HCT116 (cell line): ENCODE measurements around the gene DAZAP1. TPM values are rescaled to one million over a fixed set of nuclear protein-coding genes. Genes with fewer than 3 reads are reported as not detected.

Experiments
- ATAC-seq: fragments of 200-7000 bp; cut with Tn5 transposase; 2 replicates; pipeline ENCODE4 v1.9.1; 2020; ENCODE audit warnings: mild to moderate bottlenecking, moderate library complexity
- BruUV-seq: library from RNA; stranded (reverse); fragments of 400-500 nt; replicated peaks from 2 replicates; lab custom pipeline; 2021; lab: Mats Ljungman, UMichigan
- CTCF ChIA-PET: fragments of 300-600 bp; sonication (Branson Sonifier 250); formaldehyde crosslinking; loops from one replicate; lab custom pipeline; 2021; ENCODE audit warnings: antibody characterized with exemption; lab: Charles Lee
- POLR2A ChIA-PET: fragments of 300-600, 350-600 bp; sonication (Branson Sonifier 250); formaldehyde crosslinking; loops from one replicate; lab custom pipeline; 2021; ENCODE audit warnings: antibody characterized with exemption; lab: Charles Lee
- RAD21 ChIA-PET, 2 experiments: fragments of 300-600 bp; sonication (Branson Sonifier 250); formaldehyde crosslinking; loops; one replicate each; lab custom pipeline; 2023; ENCODE audit warnings: low total read pairs in 2 of 2; ENCODE audit not compliant: uncharacterized antibody in 2 of 2, unreplicated experiment in 2 of 2, low non-redundant PET in 1 of 2; lab: Charles Lee
- DNase-seq: peaks from one replicate; pipeline ENCODE4 v3.0.0-alpha.2; 2010; ENCODE audit warnings: low read depth, low spot score
- H2AFZ ChIP-seq: fragments of 200-600 bp; shearing (Covaris generic), sonication (generic); 2 replicates; pipeline ENCODE4 v1.6.1; 2017; ENCODE audit warnings: low read depth, mixed run types, mixed read lengths, antibody characterized with exemption, low read length; ENCODE audit not compliant: poor library complexity, severe bottlenecking
- H3K27ac ChIP-seq: 2 replicates; pipeline ENCODE4 v1.5.1; 2012; ENCODE audit warnings: low read depth, low read length
- H3K27me3 ChIP-seq: fragments of 200-600 bp; sonication (generic); 2 replicates; pipeline ENCODE4 v1.6.1; 2016; ENCODE audit warnings: mixed run types, low read length, mixed read lengths; ENCODE audit not compliant: insufficient read depth
- H3K36me3 ChIP-seq, 2 experiments: fragments of 200-500 bp in 1 of 2; fragments of 200-600 bp in 1 of 2; sonication (Bioruptor generic) in 1 of 2; sonication (generic) in 1 of 2; 2 replicates each; pipeline versions ENCODE4 v1.5.1 to v1.6.1; 2014 to 2016; ENCODE audit warnings: low read length in 2 of 2, inconsistent platforms in 1 of 2, mixed read lengths in 1 of 2, mixed run types in 1 of 2; ENCODE audit not compliant: insufficient read depth in 2 of 2, control insufficient read depth in 1 of 2
- H3K4me1 ChIP-seq, 2 experiments: fragments of 200-600 bp in 1 of 2; sonication (generic) in 1 of 2; 2 replicates each; pipeline versions ENCODE4 v1.5.1 to v1.6.1; 2012 to 2017; ENCODE audit warnings: low read length in 2 of 2, inconsistent platforms in 1 of 2, mild to moderate bottlenecking in 1 of 2, mixed read lengths in 1 of 2, mixed run types in 1 of 2, moderate library complexity in 1 of 2; ENCODE audit not compliant: insufficient read depth in 2 of 2, control insufficient read depth in 1 of 2
- H3K4me2 ChIP-seq: fragments of 200-600 bp; sonication (generic); 2 replicates; pipeline ENCODE4 v1.6.1; 2017; ENCODE audit warnings: mixed run types, low read length, mixed read lengths
- H3K4me3 ChIP-seq, 2 experiments: fragments of 200-600 bp in 1 of 2; sonication (generic) in 1 of 2; replicated peaks in 1 of 2; 2 replicates each; pipeline ENCODE4 v1.5.1; 2011 to 2016; ENCODE audit warnings: low read length in 2 of 2, control low read depth in 1 of 2, low read depth in 1 of 2, mild to moderate bottlenecking in 1 of 2, mixed read lengths in 1 of 2, mixed run types in 1 of 2
- H3K79me2 ChIP-seq: fragments of 200-600 bp; sonication (generic); 2 replicates; pipeline ENCODE4 v1.6.1; 2017; ENCODE audit warnings: mild to moderate bottlenecking, mixed run types, low read length, moderate library complexity, mixed read lengths; ENCODE audit not compliant: insufficient read depth
- H3K9ac ChIP-seq: fragments of 200-600 bp; sonication (generic); 2 replicates; pipeline ENCODE4 v1.6.1; 2016; ENCODE audit warnings: low read length, mixed read lengths
- H3K9me2 ChIP-seq: fragments of 200-600 bp; sonication (generic), shearing (Covaris generic); 2 replicates; pipeline ENCODE4 v1.6.1; 2017; ENCODE audit warnings: mixed run types, mild to moderate bottlenecking, moderate library complexity; ENCODE audit not compliant: insufficient read depth
- H3K9me3 ChIP-seq, 2 experiments: fragments of 200-500 bp in 1 of 2; fragments of 200-600 bp in 1 of 2; sonication (Bioruptor generic) in 1 of 2; sonication (generic) in 1 of 2; 2 replicates each; pipeline ENCODE4 v1.6.1; 2014 to 2017; ENCODE audit warnings: low read length in 2 of 2, mixed read lengths in 2 of 2, inconsistent platforms in 1 of 2, low read depth in 1 of 2, mild to moderate bottlenecking in 1 of 2, mixed run types in 1 of 2, moderate library complexity in 1 of 2; ENCODE audit not compliant: control insufficient read depth in 1 of 2, insufficient read depth in 1 of 2
- H4K20me1 ChIP-seq: fragments of 200-600 bp; sonication (generic), shearing (Covaris generic); 2 replicates; pipeline ENCODE4 v1.6.1; 2017; ENCODE audit warnings: mixed run types, mild to moderate bottlenecking, moderate library complexity; ENCODE audit not compliant: insufficient read depth
- CBX3 ChIP-seq: IDR thresholded peaks from 2 replicates; pipeline ENCODE4 v1.6.1; 2012; ENCODE audit warnings: low read depth
- CEBPB ChIP-seq: IDR thresholded peaks from 2 replicates; pipeline ENCODE4 v1.6.1; 2012; ENCODE audit warnings: low read depth
- CTCF ChIP-seq, 3 experiments: fragments of 200-600 bp in 1 of 3; sonication (generic) in 1 of 3; IDR thresholded peaks in 2 of 3; conservative IDR thresholded peaks in 1 of 3; 2 replicates each; pipeline ENCODE4 v1.5.1; 2012 to 2017; ENCODE audit warnings: low read depth in 2 of 3, low read length in 2 of 3, antibody characterized with exemption in 1 of 3, borderline replicate concordance in 1 of 3, control low read depth in 1 of 3, mild to moderate bottlenecking in 1 of 3, mixed read lengths in 1 of 3, mixed run types in 1 of 3, moderate library complexity in 1 of 3; ENCODE audit not compliant: insufficient read depth in 1 of 3
- EGR1 ChIP-seq: IDR thresholded peaks from 2 replicates; pipeline ENCODE4 v1.6.1; 2012; ENCODE audit warnings: low read depth
- ELF1 ChIP-seq: IDR thresholded peaks from 2 replicates; pipeline ENCODE4 v1.6.1; 2012; ENCODE audit warnings: low read depth, borderline replicate concordance
- EZH2 ChIP-seq: fragments of 200-600 bp; sonication (generic); IDR thresholded peaks from 2 replicates; pipeline ENCODE4 v1.6.1; 2017; ENCODE audit warnings: antibody characterized with exemption, mixed run types
- EZH2phosphoT487 ChIP-seq: fragments of 200-600 bp; IDR thresholded peaks from 2 replicates; pipeline ENCODE4 v1.6.1; 2018; ENCODE audit warnings: antibody characterized with exemption, borderline replicate concordance
- FOSL1 ChIP-seq: IDR thresholded peaks from 2 replicates; pipeline ENCODE4 v1.6.1; 2012; ENCODE audit warnings: low read depth
- JUND ChIP-seq: IDR thresholded peaks from 2 replicates; pipeline ENCODE4 v1.6.1; 2012
- MAX ChIP-seq: IDR thresholded peaks from 2 replicates; pipeline ENCODE4 v1.6.1; 2012
- POLR2A ChIP-seq: IDR thresholded peaks from 2 replicates; pipeline ENCODE4 v1.7.0; 2011; ENCODE audit warnings: borderline replicate concordance; ENCODE audit not compliant: insufficient read depth, insufficient read length; ENCODE audit errors: extremely low read depth
- SIN3A ChIP-seq: IDR thresholded peaks from 2 replicates; pipeline ENCODE4 v1.6.1; 2012; ENCODE audit warnings: low read depth
- SRF ChIP-seq: IDR thresholded peaks from 2 replicates; pipeline ENCODE4 v1.6.1; 2012; ENCODE audit warnings: low read depth
- YY1 ChIP-seq: IDR thresholded peaks from 2 replicates; pipeline ENCODE4 v1.6.1; 2011; ENCODE audit warnings: low read length, low read depth, moderate library complexity, mild to moderate bottlenecking; ENCODE audit not compliant: insufficient replicate concordance; ENCODE audit errors: extremely low read depth
- ZNF274 ChIP-seq: fragments of 200-500 bp; sonication (Bioruptor generic); IDR thresholded peaks from 2 replicates; pipeline ENCODE4 v1.6.1; 2014; ENCODE audit warnings: mild to moderate bottlenecking, low read depth, low read length, inconsistent platforms
- intact Hi-C: fragments of 100-400 bp; cut with micrococcal nuclease; formaldehyde crosslinking; loops from 2 replicates; pipeline ENCODE4 v1.10.0; 2022
- total RNA-seq: library from RNA; stranded (reverse); gene quantifications from one replicate; pipeline ENCODE4 v1.2.1, GENCODE V29; 2021; ENCODE audit not compliant: unreplicated experiment
- TF ChIP-seq, protein P1 (sequence below): IDR thresholded peaks from 2 replicates; pipeline ENCODE4 v1.6.1; 2012
- TF ChIP-seq, protein P2 (sequence below): IDR thresholded peaks from 2 replicates; pipeline ENCODE4 v1.6.1; 2012; ENCODE audit warnings: low read depth
- TF ChIP-seq, protein P3 (sequence below): IDR thresholded peaks from 2 replicates; pipeline ENCODE4 v1.6.1; 2011; ENCODE audit warnings: mild to moderate bottlenecking, low read length, moderate library complexity; ENCODE audit not compliant: insufficient replicate concordance; ENCODE audit errors: extremely low read depth

DAZAP1 gene
- total RNA-seq, 1 experiment from 2014 or later, result 191 TPM

- Histone ChIP-seq H3K4me1 (peaks cover 43 to 66% of the 10 kb centered on the region in 2 experiments), H3K27me3 (no peaks in the 10 kb centered on the region; the same call in 1 of the 2 replicates), H4K20me1 (peaks cover 17% of the 10 kb centered on the region; the same call in 1 of the 2 replicates), H3K27ac (peak overlapping the region; percentile 82), H2AFZ (no peak overlapping the region), H3K9me3 (no peaks in the 10 kb centered on the region), H3K9ac (peak overlapping the region; percentile 71), H3K4me2 (peak overlapping the region; percentile 99), H3K9me2 (no peaks in the 10 kb centered on the region), H3K79me2 (peaks cover 23% of the 10 kb centered on the region), H3K36me3 (peaks cover 10 to 20% of the 10 kb centered on the region in 2 experiments), H3K4me3 (peak overlapping the region; percentile 48 to 62)
- ChIA-PET RAD21 (interaction anchor here in 1 of 2 experiments (0.6 to 1.3 kb wide), 2 partner anchors 10 to 166 kb away, joined by 3 to 4 read pairs; no protein-coding TSS in a partner anchor), POLR2A (interaction anchor here (0.8 to 3.0 kb wide), 5 partner anchors 9 to 177 kb away, joined by 3 to 28 read pairs (median 3); partner anchors contain the start of gene REEP6), CTCF (interaction anchor here (0.9 to 3.0 kb wide), 7 partner anchors 9 to 381 kb away, joined by 3 to 49 read pairs (median 4); no protein-coding TSS in a partner anchor)
- ATAC-seq (peak; percentile 75), DNase-seq (no peak)
- intact Hi-C loops, result no loop called here
- BruUV-seq, result no TSS peak
- TF ChIP-seq SIN3A (no peak), YY1 (peak; percentile 23), ZNF274 (no peak), JUND (no peak), FOSL1 (no peak), MAX (0 out of 2 replicates have a peak, but pooled peaks have one; percentile 10), EZH2phosphoT487 (no peak), POLR2A (no peak), ELF1 (no peak), CTCF (IDR thresholded peaks at IDR 0.05 in 2 of 3, conservative IDR thresholded peaks at IDR 0.05 in 1 of 3; ENCODE audit: borderline replicate concordance in 1 of 3, insufficient read depth in 1 of 3, low read depth in 2 of 3, low read length in 2 of 3) (peak; percentile 77 to 88 (median 77)), CBX3 (no peak; the same call in 1 of the 2 replicates), EZH2 (no peak), EGR1 (peak; percentile 94), CEBPB (no peak), SRF (no peak)
- TF ChIP-seq, protein P1, sequence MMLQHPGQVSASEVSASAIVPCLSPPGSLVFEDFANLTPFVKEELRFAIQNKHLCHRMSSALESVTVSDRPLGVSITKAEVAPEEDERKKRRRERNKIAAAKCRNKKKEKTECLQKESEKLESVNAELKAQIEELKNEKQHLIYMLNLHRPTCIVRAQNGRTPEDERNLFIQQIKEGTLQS, result no peak
- TF ChIP-seq, protein P2, sequence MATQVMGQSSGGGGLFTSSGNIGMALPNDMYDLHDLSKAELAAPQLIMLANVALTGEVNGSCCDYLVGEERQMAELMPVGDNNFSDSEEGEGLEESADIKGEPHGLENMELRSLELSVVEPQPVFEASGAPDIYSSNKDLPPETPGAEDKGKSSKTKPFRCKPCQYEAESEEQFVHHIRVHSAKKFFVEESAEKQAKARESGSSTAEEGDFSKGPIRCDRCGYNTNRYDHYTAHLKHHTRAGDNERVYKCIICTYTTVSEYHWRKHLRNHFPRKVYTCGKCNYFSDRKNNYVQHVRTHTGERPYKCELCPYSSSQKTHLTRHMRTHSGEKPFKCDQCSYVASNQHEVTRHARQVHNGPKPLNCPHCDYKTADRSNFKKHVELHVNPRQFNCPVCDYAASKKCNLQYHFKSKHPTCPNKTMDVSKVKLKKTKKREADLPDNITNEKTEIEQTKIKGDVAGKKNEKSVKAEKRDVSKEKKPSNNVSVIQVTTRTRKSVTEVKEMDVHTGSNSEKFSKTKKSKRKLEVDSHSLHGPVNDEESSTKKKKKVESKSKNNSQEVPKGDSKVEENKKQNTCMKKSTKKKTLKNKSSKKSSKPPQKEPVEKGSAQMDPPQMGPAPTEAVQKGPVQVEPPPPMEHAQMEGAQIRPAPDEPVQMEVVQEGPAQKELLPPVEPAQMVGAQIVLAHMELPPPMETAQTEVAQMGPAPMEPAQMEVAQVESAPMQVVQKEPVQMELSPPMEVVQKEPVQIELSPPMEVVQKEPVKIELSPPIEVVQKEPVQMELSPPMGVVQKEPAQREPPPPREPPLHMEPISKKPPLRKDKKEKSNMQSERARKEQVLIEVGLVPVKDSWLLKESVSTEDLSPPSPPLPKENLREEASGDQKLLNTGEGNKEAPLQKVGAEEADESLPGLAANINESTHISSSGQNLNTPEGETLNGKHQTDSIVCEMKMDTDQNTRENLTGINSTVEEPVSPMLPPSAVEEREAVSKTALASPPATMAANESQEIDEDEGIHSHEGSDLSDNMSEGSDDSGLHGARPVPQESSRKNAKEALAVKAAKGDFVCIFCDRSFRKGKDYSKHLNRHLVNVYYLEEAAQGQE, result no peak
- TF ChIP-seq, protein P3, sequence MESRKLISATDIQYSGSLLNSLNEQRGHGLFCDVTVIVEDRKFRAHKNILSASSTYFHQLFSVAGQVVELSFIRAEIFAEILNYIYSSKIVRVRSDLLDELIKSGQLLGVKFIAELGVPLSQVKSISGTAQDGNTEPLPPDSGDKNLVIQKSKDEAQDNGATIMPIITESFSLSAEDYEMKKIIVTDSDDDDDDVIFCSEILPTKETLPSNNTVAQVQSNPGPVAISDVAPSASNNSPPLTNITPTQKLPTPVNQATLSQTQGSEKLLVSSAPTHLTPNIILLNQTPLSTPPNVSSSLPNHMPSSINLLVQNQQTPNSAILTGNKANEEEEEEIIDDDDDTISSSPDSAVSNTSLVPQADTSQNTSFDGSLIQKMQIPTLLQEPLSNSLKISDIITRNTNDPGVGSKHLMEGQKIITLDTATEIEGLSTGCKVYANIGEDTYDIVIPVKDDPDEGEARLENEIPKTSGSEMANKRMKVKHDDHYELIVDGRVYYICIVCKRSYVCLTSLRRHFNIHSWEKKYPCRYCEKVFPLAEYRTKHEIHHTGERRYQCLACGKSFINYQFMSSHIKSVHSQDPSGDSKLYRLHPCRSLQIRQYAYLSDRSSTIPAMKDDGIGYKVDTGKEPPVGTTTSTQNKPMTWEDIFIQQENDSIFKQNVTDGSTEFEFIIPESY, result no peak
Measured at GRCh38 chr19:1445185-1445931, 38.0 kb downstream of the DAZAP1 start.
